Upper lobe of left lung (tissue), 6 donors: Measurements from ENCODE around the gene SETD2. TPM values are rescaled to one million over a fixed set of nuclear protein-coding genes. Genes with fewer than 3 reads are reported as not detected.

Experiments
- ATAC-seq, 2 donors: fragments of 200-7000 bp; cut with Tn5 transposase; one replicate each; pipeline ENCODE4 v1.9.1; 2022; ENCODE audit warnings: mild to moderate bottlenecking in 2 of 2, moderate library complexity in 2 of 2; ENCODE audit not compliant: low FRiP score in 2 of 2
- DNase-seq, 2 donors: peaks; one replicate each; pipeline ENCODE4 v3.0.0-alpha.2; 2019 to 2020
- H3K27ac ChIP-seq, 4 donors: fragments of 200-600 bp; sonication (generic); one replicate each; pipeline ENCODE4 v1.5.1; 2016 to 2019
- H3K27me3 ChIP-seq, 4 donors: fragments of 200-600 bp; sonication (generic); one replicate each; pipeline ENCODE4 v1.5.1; 2017 to 2019
- H3K36me3 ChIP-seq, 4 donors: fragments of 200-600 bp; sonication (generic); one replicate each; pipeline ENCODE4 v1.5.1; 2016 to 2019
- H3K4me1 ChIP-seq, 4 donors: fragments of 200-600 bp; sonication (generic); one replicate each; pipeline ENCODE4 v1.5.1; 2018 to 2019
- H3K4me3 ChIP-seq, 4 donors: fragments of 200-600 bp; sonication (generic); one replicate each; pipeline ENCODE4 v1.5.1; 2017 to 2019; ENCODE audit warnings: mild to moderate bottlenecking in 2 of 4, moderate library complexity in 1 of 4
- H3K9me3 ChIP-seq, 4 donors: fragments of 200-600 bp; sonication (generic); one replicate each; pipeline ENCODE4 v1.5.1; 2018 to 2019
- CTCF ChIP-seq, 6 experiments: fragments of 450-650 bp in 4 of 6; fragments of 200-600 bp in 2 of 6; sonication (generic) in 2 of 6; IDR thresholded peaks; one replicate each; pipeline ENCODE4 v1.5.1; 2016 to 2019; ENCODE audit warnings: antibody characterized with exemption in 6 of 6
- EP300 ChIP-seq, 4 donors: sonication (generic); formaldehyde crosslinking; IDR thresholded peaks; one replicate each; pipeline ENCODE4 v1.5.1; 2017; ENCODE audit warnings: antibody characterized with exemption in 4 of 4, control low read depth in 2 of 4
- POLR2A ChIP-seq, 4 donors: fragments of 450-650 bp; IDR thresholded peaks; one replicate each; pipeline ENCODE4 v1.5.1; 2016 to 2017; ENCODE audit warnings: antibody characterized with exemption in 4 of 4, mild to moderate bottlenecking in 2 of 4
- POLR2AphosphoS5 ChIP-seq, 2 donors: sonication (generic); formaldehyde crosslinking; IDR thresholded peaks; one replicate each; pipeline ENCODE4 v1.5.1; 2017; ENCODE audit warnings: antibody characterized with exemption in 2 of 2
- whole genome bisulfite sequencing, 2 donors: methylation state at CpG; one replicate each; pipeline ENCODE4 v1.1.5; 2017 to 2018; 5-methylcytosine and 5-hydroxymethylcytosine counted together
- total RNA-seq, 6 donors: library from RNA; depleted of rRNA in 4 of 6; stranded (reverse); fragments of >200 nt in 4 of 6; gene quantifications; one replicate each; pipeline versions ENCODE4 v1.1.0 to v1.2.1, GENCODE V29; 2016 to 2021
- donor health status: DM: no; HTN: no; CAD: no; lungs with moderate emphysema.
- donor health status: DM: no; HTN: yes; CAD: no; lungs with severe emphysema.

Gene SETD2
- total RNA-seq, 6 donors from 2014 or later, result 33.8 to 111 (median 53.5) TPM

- no peak for TF ChIP-seq CTCF (IDR thresholded peaks at IDR 0.05)
- TF ChIP-seq EP300 (IDR thresholded peaks at IDR 0.05), result no peak
- TF ChIP-seq POLR2AphosphoS5 (IDR thresholded peaks at IDR 0.05), result no peak
- TF ChIP-seq POLR2A (IDR thresholded peaks at IDR 0.05), result no peak
- DNase-seq (no peak), ATAC-seq (no peak)
- Histone ChIP-seq H3K27me3 (no peaks in the 10 kb centered on the region), H3K27ac (peak overlapping the region; percentile 94 to 99 (median 97)), H3K36me3 (no peaks in the 10 kb centered on the region), H3K4me1 (peaks cover 42 to 59% (median 49%) of the 10 kb centered on the region in 4 donors), H3K9me3 (no peaks in the 10 kb centered on the region), H3K4me3 (peak overlapping the region; percentile 68 to 94 (median 82))
- WGBS, 2 donors, result 1% methylated on average over 10 of the region's 10 CpGs
Observed at GRCh38 chr3:47162697-47163168, 1.2 kb downstream of the SETD2 start.

GRCh38 chr3:47161983-47162696 lies 1.8 kb downstream of the SETD2 start:
- Histone ChIP-seq H3K4me3 (peak overlapping the region in 3 of 4 donors; percentile 75 to 94 (median 89)), H3K27ac (peak overlapping the region in 3 of 4 donors; percentile 97 to 99 (median 97)), H3K4me1 (peaks cover 42 to 64% (median 49%) of the 10 kb centered on the region in 4 donors), H3K36me3 (no peaks in the 10 kb centered on the region), H3K9me3 (no peaks in the 10 kb centered on the region), H3K27me3 (no peaks in the 10 kb centered on the region)
- ATAC-seq, result no peak
- WGBS, 2 donors, result 5 to 6% methylated on average over 4 of the region's 4 CpGs
- TF ChIP-seq POLR2AphosphoS5 (IDR thresholded peaks at IDR 0.05), result no peak
- no peak for TF ChIP-seq EP300 (IDR thresholded peaks at IDR 0.05)
- TF ChIP-seq CTCF (IDR thresholded peaks at IDR 0.05), result no peak
- no peak for TF ChIP-seq POLR2A (IDR thresholded peaks at IDR 0.05)
- no peak for DNase-seq

- 84 to 93% methylated on average over 3 of the region's 3 CpGs for WGBS, 2 donors
- ATAC-seq (no peak), DNase-seq (no peak)
- peaks cover 49 to 75% (median 55%) of the 10 kb centered on the region in 4 donors for H3K4me1 ChIP-seq
- no peak overlapping the region for H3K27ac ChIP-seq
- no peaks in the 10 kb centered on the region for H3K27me3 ChIP-seq
- no peak overlapping the region for H3K4me3 ChIP-seq
- TF ChIP-seq EP300 (IDR thresholded peaks at IDR 0.05) (no peak), CTCF (IDR thresholded peaks at IDR 0.05) (no peak), POLR2AphosphoS5 (IDR thresholded peaks at IDR 0.05) (no peak), POLR2A (IDR thresholded peaks at IDR 0.05) (no peak)
- H3K9me3 ChIP-seq, result no peaks in the 10 kb centered on the region
- H3K36me3 ChIP-seq, result no peaks in the 10 kb centered on the region
Observed at GRCh38 chr3:47159820-47160219, 4.1 kb downstream of the SETD2 start.

- DNase-seq (no peak), ATAC-seq (no peak)
- TF ChIP-seq POLR2AphosphoS5 (IDR thresholded peaks at IDR 0.05), result no peak
- Histone ChIP-seq H3K4me1 (peaks cover 49 to 77% (median 55%) of the 10 kb centered on the region in 4 donors), H3K9me3 (no peaks in the 10 kb centered on the region), H3K4me3 (no peak overlapping the region), H3K27ac (no peak overlapping the region), H3K36me3 (no peaks in the 10 kb centered on the region), H3K27me3 (no peaks in the 10 kb centered on the region)
Observed at GRCh38 chr3:47158208-47158607, 5.7 kb downstream of the SETD2 start.

GRCh38 chr3:47156396-47156795 lies 7.5 kb downstream of the SETD2 start:
- H3K27ac ChIP-seq, result no peak overlapping the region
- WGBS, 2 donors, result 41 to 48% methylated on average over 1 of the region's 1 CpG
- no peak for DNase-seq
- H3K36me3 ChIP-seq, result no peaks in the 10 kb centered on the region
- no peak overlapping the region for H3K4me3 ChIP-seq
- ATAC-seq, result no peak
- H3K9me3 ChIP-seq, result no peaks in the 10 kb centered on the region
- peaks cover 37 to 76% (median 51%) of the 10 kb centered on the region in 4 donors for H3K4me1 ChIP-seq
- H3K27me3 ChIP-seq, result no peaks in the 10 kb centered on the region
- TF ChIP-seq POLR2AphosphoS5 (IDR thresholded peaks at IDR 0.05) (no peak), CTCF (IDR thresholded peaks at IDR 0.05) (no peak), EP300 (IDR thresholded peaks at IDR 0.05) (no peak), POLR2A (IDR thresholded peaks at IDR 0.05) (no peak)
